ENCODE measurements around the gene RNF224. TPM values are rescaled to one million over a fixed set of nuclear protein-coding genes. Genes with fewer than 3 reads are reported as not detected.

RNF224 gene
- total and polyA plus RNA-seq, 2 of the 13 experiments (the other 11 are each of a cell fraction or from before 2014, with no cell fraction given): 0.09 TPM; not detected in 1

GRCh38 chr9:137227054-137227852, at the start of gene RNF224 (continued):
- TF ChIP-seq CTCF (CRISPR knock-in tag; IDR thresholded peaks at IDR 0.05): peak; percentile 98
- TF ChIP-seq THYN1 (CRISPR knock-in tag; IDR thresholded peaks at IDR 0.05; ENCODE audit: borderline replicate concordance, low read depth): no peak
- TF ChIP-seq CSRNP1 (CRISPR knock-in tag; IDR thresholded peaks at IDR 0.05): 0 out of 2 replicates have a peak, but pooled peaks have one; percentile 13
- peak; percentile 98 for TF ChIP-seq AKAP8 (CRISPR knock-in tag; IDR thresholded peaks at IDR 0.05)
- TF ChIP-seq NR2F1 (CRISPR knock-in tag; IDR thresholded peaks at IDR 0.05): no peak
- no peak for TF ChIP-seq SP140L (CRISPR knock-in tag; IDR thresholded peaks at IDR 0.05; ENCODE audit: borderline replicate concordance)
- peak; percentile 21; the same call in 1 of the 2 replicates for TF ChIP-seq ELF3 (CRISPR knock-in tag; IDR thresholded peaks at IDR 0.05)
- TF ChIP-seq MAZ (IDR thresholded peaks at IDR 0.05; ENCODE audit: borderline replicate concordance, low read depth, low read length): no peak
- TF ChIP-seq MAZ (CRISPR knock-in tag; IDR thresholded peaks at IDR 0.05; ENCODE audit: low read depth): no peak
- peak; percentile 57; the same call in 1 of the 2 replicates for TF ChIP-seq IRF2 (CRISPR knock-in tag; IDR thresholded peaks at IDR 0.05)
- peak; percentile 34; the same call in 1 of the 2 replicates for TF ChIP-seq RXRB (CRISPR knock-in tag; IDR thresholded peaks at IDR 0.05; ENCODE audit: borderline replicate concordance)
- peak; percentile 45; the same call in 1 of the 2 replicates for TF ChIP-seq RFXAP (CRISPR knock-in tag; IDR thresholded peaks at IDR 0.05; ENCODE audit: borderline replicate concordance)
- 0 out of 2 replicates have a peak, but pooled peaks have one; percentile 31 for TF ChIP-seq MYC (CRISPR knock-in tag; IDR thresholded peaks at IDR 0.05; ENCODE audit: borderline replicate concordance)
- peak; percentile 43; the same call in 1 of the 2 replicates for TF ChIP-seq THAP11 (CRISPR knock-in tag; IDR thresholded peaks at IDR 0.05)
- TF ChIP-seq ZMYM4 (CRISPR knock-in tag; IDR thresholded peaks at IDR 0.05): 0 out of 2 replicates have a peak, but pooled peaks have one; percentile 24
- TF ChIP-seq AGO1 (IDR thresholded peaks at IDR 0.05; ENCODE audit: low read depth, low read length, poor library complexity, severe bottlenecking): peak; percentile 93
- peak; percentile 49; the same call in 1 of the 2 replicates for TF ChIP-seq ZFP91 (CRISPR knock-in tag; IDR thresholded peaks at IDR 0.05; ENCODE audit: borderline replicate concordance)
- 0 out of 2 replicates have a peak, but pooled peaks have one; percentile 10 for TF ChIP-seq ZNF629 (CRISPR knock-in tag; conservative IDR thresholded peaks at IDR 0.05)
- 0 out of 2 replicates have a peak, but pooled peaks have one; percentile 41 for TF ChIP-seq ZIK1 (CRISPR knock-in tag; IDR thresholded peaks at IDR 0.05; ENCODE audit: borderline replicate concordance, low read depth)
- TF ChIP-seq MED1 (CRISPR knock-in tag; IDR thresholded peaks at IDR 0.05): peak; percentile 46
- TF ChIP-seq ZNF772 (CRISPR knock-in tag; IDR thresholded peaks at IDR 0.05): peak; percentile 10; the same call in 1 of the 2 replicates
- TF ChIP-seq HNRNPL (IDR thresholded peaks at IDR 0.05; ENCODE audit: low read depth, low read length): peak; percentile 86
- TF ChIP-seq ZNF891 (CRISPR knock-in tag; IDR thresholded peaks at IDR 0.05): peak; percentile 68; the same call in 1 of the 2 replicates
- TF ChIP-seq FOSL2 (CRISPR knock-in tag; IDR thresholded peaks at IDR 0.05): peak; percentile 10
